Measurements from ENCODE around the gene ARID1B. TPM values are rescaled to one million over a fixed set of nuclear protein-coding genes. Genes with fewer than 3 reads are reported as not detected.
"Not testable (repeated sequence)": the region's sequence is repeated elsewhere in the genome, so short reads cannot be mapped to it uniquely, and the experiment has no call there.

ARID1B gene
- total RNA-seq, 1 experiment from 2014 or later, result 24.2 TPM

DNA sequence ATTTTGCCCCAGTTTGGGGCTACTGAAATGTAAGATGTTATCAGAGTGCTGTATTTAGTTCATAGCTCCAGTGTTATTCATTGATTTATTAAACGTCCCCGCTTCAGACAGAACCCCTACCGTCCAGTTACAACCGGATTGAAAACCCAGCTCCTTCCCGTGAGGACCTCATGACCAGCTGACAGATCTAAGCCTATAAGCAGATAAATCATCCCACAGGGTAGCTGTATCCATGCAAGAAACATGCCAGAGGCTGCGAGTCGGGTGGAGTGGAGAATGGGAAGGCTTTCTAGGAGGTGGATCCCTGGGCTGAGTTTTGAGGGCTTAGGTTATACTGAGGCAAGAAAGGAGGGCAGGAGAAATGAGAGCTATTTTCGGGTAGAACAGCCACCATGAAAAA is 260.0 kb downstream of the ARID1B start:
- H3K4me3 ChIP-seq (ENCODE audit: low read length), result no peak overlapping the region
- H3K9me2 ChIP-seq (replicated peaks; ENCODE audit: low read length), result no peaks in the 10 kb centered on the region
- no peak overlapping the region for H2AFZ ChIP-seq (ENCODE audit: low read length)
- H3K27me3 ChIP-seq (ENCODE audit: low read length), result no peaks in the 10 kb centered on the region
- no peak overlapping the region for H3K27ac ChIP-seq (ENCODE audit: low read length)
- peaks cover 27% of the 10 kb centered on the region for H3K79me2 ChIP-seq (ENCODE audit: low read length)
- no peaks in the 10 kb centered on the region for H3K9me3 ChIP-seq (ENCODE audit: low read length)
- H4K20me1 ChIP-seq (ENCODE audit: low read length), result no peaks in the 10 kb centered on the region
- CTCF ChIA-PET, result no interaction called here
- H3K4me1 ChIP-seq (ENCODE audit: insufficient read depth, low read length), result peaks cover 23% of the 10 kb centered on the region
- no TSS peak for BruUV-seq (replicated peaks)
- TF ChIP-seq EZH2 (IDR thresholded peaks at IDR 0.05; ENCODE audit: low read length, unreplicated experiment) (no peak), EZH2phosphoT487 (IDR thresholded peaks at IDR 0.05; ENCODE audit: borderline replicate concordance, low read length) (no peak)
- TF ChIP-seq, protein P1, sequence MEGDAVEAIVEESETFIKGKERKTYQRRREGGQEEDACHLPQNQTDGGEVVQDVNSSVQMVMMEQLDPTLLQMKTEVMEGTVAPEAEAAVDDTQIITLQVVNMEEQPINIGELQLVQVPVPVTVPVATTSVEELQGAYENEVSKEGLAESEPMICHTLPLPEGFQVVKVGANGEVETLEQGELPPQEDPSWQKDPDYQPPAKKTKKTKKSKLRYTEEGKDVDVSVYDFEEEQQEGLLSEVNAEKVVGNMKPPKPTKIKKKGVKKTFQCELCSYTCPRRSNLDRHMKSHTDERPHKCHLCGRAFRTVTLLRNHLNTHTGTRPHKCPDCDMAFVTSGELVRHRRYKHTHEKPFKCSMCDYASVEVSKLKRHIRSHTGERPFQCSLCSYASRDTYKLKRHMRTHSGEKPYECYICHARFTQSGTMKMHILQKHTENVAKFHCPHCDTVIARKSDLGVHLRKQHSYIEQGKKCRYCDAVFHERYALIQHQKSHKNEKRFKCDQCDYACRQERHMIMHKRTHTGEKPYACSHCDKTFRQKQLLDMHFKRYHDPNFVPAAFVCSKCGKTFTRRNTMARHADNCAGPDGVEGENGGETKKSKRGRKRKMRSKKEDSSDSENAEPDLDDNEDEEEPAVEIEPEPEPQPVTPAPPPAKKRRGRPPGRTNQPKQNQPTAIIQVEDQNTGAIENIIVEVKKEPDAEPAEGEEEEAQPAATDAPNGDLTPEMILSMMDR (conservative IDR thresholded peaks at IDR 0.05; ENCODE audit: low read depth, low read length), result no peak
- no peaks in the 10 kb centered on the region for H3F3A ChIP-seq (ENCODE audit: low read length, unreplicated experiment)
- ATAC-seq (no peak), DNase-seq (no peak)
- intact Hi-C loops (cut with micrococcal nuclease), result no loop called here
- no peaks in the 10 kb centered on the region for H3K36me3 ChIP-seq (ENCODE audit: low read depth, low read length)
- H3K4me2 ChIP-seq (ENCODE audit: low read length), result no peak overlapping the region
- H3K9ac ChIP-seq (ENCODE audit: low read length), result no peak overlapping the region
- POLR2A ChIA-PET (ENCODE audit: unreplicated experiment), result no interaction called here

DNA sequence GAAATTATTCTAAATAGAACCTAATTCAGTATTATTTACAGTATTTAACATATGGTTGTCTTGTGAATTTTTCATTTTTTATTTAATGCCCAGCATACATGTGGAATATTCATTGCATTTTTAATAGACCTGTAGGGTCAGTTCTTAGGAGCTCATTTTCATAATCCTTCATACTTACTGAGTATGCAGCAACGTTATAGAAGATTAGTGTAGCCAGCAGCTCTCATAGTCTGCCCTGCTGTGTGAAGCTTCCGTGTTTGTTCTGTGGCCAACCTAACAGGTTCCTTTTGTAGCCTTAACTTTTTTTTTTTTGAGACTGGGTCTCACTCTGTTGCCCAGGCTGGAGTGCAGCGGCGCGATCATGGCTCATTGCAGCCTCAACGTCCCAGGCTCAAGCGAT is 261.4 kb downstream of the ARID1B start:
- H3K4me1 ChIP-seq (ENCODE audit: insufficient read depth, low read length), result peaks cover 15% of the 10 kb centered on the region
- DNase-seq (no peak), ATAC-seq (no peak)
- intact Hi-C loops (cut with micrococcal nuclease), result no loop called here
- no peaks in the 10 kb centered on the region for H3K27me3 ChIP-seq (ENCODE audit: low read length)
- POLR2A ChIA-PET (ENCODE audit: unreplicated experiment), result no interaction called here
- TF ChIP-seq EZH2phosphoT487 (IDR thresholded peaks at IDR 0.05; ENCODE audit: borderline replicate concordance, low read length), result no peak
- H3K4me3 ChIP-seq (ENCODE audit: low read length), result no peak overlapping the region
- H3F3A ChIP-seq (ENCODE audit: low read length, unreplicated experiment), result no peaks in the 10 kb centered on the region
- H3K9me3 ChIP-seq (ENCODE audit: low read length), result no peaks in the 10 kb centered on the region
- CTCF ChIA-PET, result no interaction called here
- BruUV-seq (replicated peaks), result no TSS peak
- no peak overlapping the region for H2AFZ ChIP-seq (ENCODE audit: low read length)
- H3K36me3 ChIP-seq (ENCODE audit: low read depth, low read length), result no peaks in the 10 kb centered on the region
- no peak overlapping the region for H3K4me2 ChIP-seq (ENCODE audit: low read length)
- no peaks in the 10 kb centered on the region for H4K20me1 ChIP-seq (ENCODE audit: low read length)
- no peak overlapping the region for H3K9ac ChIP-seq (ENCODE audit: low read length)
- H3K79me2 ChIP-seq (ENCODE audit: low read length), result peaks cover 13% of the 10 kb centered on the region
- no peaks in the 10 kb centered on the region for H3K9me2 ChIP-seq (replicated peaks; ENCODE audit: low read length)
- H3K27ac ChIP-seq (ENCODE audit: low read length), result no peak overlapping the region

DNA sequence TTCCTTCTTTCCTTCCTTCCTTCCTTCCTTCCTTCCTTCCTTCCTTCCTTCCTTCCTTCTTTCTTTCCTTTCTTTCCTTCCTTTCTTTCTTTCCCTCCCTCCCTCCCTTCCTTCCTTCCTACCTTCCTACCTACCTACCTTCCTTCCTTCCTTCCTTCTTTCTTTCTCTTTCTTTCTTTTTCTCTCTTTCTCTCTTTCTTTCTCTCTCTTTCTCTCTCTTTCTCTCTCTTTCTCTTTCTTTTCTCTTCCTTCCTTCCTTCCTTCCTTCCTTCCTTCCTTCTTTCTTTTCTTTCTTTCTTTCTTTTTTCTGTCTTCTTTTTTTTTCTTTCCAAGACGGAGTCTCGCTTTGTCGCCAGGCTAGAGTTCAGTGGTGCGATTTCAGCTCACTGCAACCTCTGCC is 262.5 kb downstream of the ARID1B start:
- H3K27ac ChIP-seq (ENCODE audit: low read length); ATAC-seq; DNase-seq; CTCF ChIA-PET; H3K36me3 ChIP-seq (ENCODE audit: low read depth, low read length); H3F3A ChIP-seq (ENCODE audit: low read length, unreplicated experiment); intact Hi-C loops (cut with micrococcal nuclease); H3K79me2 ChIP-seq (ENCODE audit: low read length); H3K4me3 ChIP-seq (ENCODE audit: low read length); H4K20me1 ChIP-seq (ENCODE audit: low read length); BruUV-seq (replicated peaks); POLR2A ChIA-PET (ENCODE audit: unreplicated experiment); H3K9me2 ChIP-seq (replicated peaks; ENCODE audit: low read length); H3K9me3 ChIP-seq (ENCODE audit: low read length); H3K4me2 ChIP-seq (ENCODE audit: low read length); H2AFZ ChIP-seq (ENCODE audit: low read length); H3K27me3 ChIP-seq (ENCODE audit: low read length); H3K9ac ChIP-seq (ENCODE audit: low read length): not testable (repeated sequence)
- peaks cover 12% of the 10 kb centered on the region; the same call in 1 of the 2 replicates for H3K4me1 ChIP-seq (ENCODE audit: insufficient read depth, low read length)

DNA sequence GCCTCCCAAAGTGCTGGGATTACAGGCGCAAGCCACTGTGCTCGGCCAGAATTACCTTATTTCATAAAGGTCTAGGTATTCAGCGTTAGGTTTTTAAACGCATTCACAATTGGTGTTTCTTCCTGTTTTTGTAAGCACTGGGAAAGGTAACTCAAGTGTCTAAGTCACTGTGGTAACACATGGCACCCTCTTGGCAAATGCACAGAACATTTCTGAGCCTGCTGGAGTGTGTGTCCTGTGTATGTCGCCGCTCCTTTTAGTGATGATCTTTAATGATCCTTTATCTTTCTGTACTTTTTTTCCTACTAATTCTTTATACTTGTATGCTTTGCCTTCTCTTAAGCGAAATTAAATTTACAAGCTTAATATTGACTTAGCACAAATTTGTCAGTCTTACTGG is 263.0 kb downstream of the ARID1B start:
- DNase-seq (no peak), ATAC-seq (no peak)
- ChIA-PET CTCF (no interaction called here), POLR2A (ENCODE audit: unreplicated experiment) (no interaction called here)
- H3F3A ChIP-seq (ENCODE audit: low read length, unreplicated experiment), result no peaks in the 10 kb centered on the region
- no peak overlapping the region for H3K4me2 ChIP-seq (ENCODE audit: low read length)
- no peak for TF ChIP-seq EZH2phosphoT487 (IDR thresholded peaks at IDR 0.05; ENCODE audit: borderline replicate concordance, low read length)
- TF ChIP-seq EZH2 (IDR thresholded peaks at IDR 0.05; ENCODE audit: low read length, unreplicated experiment), result no peak
- TF ChIP-seq, protein P1 (conservative IDR thresholded peaks at IDR 0.05; ENCODE audit: low read depth, low read length), result no peak
- no peak overlapping the region for H3K9ac ChIP-seq (ENCODE audit: low read length)
- H3K27me3 ChIP-seq (ENCODE audit: low read length), result no peaks in the 10 kb centered on the region
- H3K79me2 ChIP-seq (ENCODE audit: low read length), result no peaks in the 10 kb centered on the region; the same call in 1 of the 2 replicates
- no peak overlapping the region for H3K4me3 ChIP-seq (ENCODE audit: low read length)
- no peaks in the 10 kb centered on the region for H4K20me1 ChIP-seq (ENCODE audit: low read length)
- intact Hi-C loops (cut with micrococcal nuclease), result no loop called here
- H3K9me3 ChIP-seq (ENCODE audit: low read length), result no peaks in the 10 kb centered on the region
- H3K27ac ChIP-seq (ENCODE audit: low read length), result no peak overlapping the region
- no TSS peak for BruUV-seq (replicated peaks)
- no peaks in the 10 kb centered on the region for H3K9me2 ChIP-seq (replicated peaks; ENCODE audit: low read length)
- H3K4me1 ChIP-seq (ENCODE audit: insufficient read depth, low read length), result peaks cover 10% of the 10 kb centered on the region; the same call in 1 of the 2 replicates
- H3K36me3 ChIP-seq (ENCODE audit: low read depth, low read length), result no peaks in the 10 kb centered on the region
- no peak overlapping the region for H2AFZ ChIP-seq (ENCODE audit: low read length)
